Measurements from ENCODE around the gene PARVA.
"Not testable (repeated sequence)": the region's sequence is repeated elsewhere in the genome, so short reads cannot be mapped to it uniquely, and the experiment has no call there.

GRCh38 chr11:12367057-12367456 lies 10.3 kb upstream of the PARVA start:
- not testable (repeated sequence) for TF ChIP-seq SMC3 (IDR thresholded peaks at IDR 0.05; ENCODE audit: low read depth, low read length); CTCF (conservative IDR thresholded peaks at IDR 0.05; ENCODE audit: low read depth, low read length); MXI1 (IDR thresholded peaks at IDR 0.05; ENCODE audit: borderline replicate concordance, low read depth, low read length); RFX5 (IDR thresholded peaks at IDR 0.05; ENCODE audit: low read depth, low read length); CHD1 (IDR thresholded peaks at IDR 0.05; ENCODE audit: low read depth, low read length)
